SK-N-SH (cell line): Measurements from ENCODE around the gene CDK9. TPM values are rescaled to one million over a fixed set of nuclear protein-coding genes. Genes with fewer than 3 reads are reported as not detected.
A peak's percentile ranks its signal among the peaks of the same experiment; 100 is the strongest.

Source experiments
- CTCF ChIA-PET: fragments of 300-600, 350-600 bp; formaldehyde crosslinking; extraction: SDS; loops from one replicate; lab custom pipeline; 2021; lab: Yijun Ruan, JAX
- POLR2A ChIA-PET: fragments of 350-600 bp; sonication (Branson Sonifier 250); formaldehyde crosslinking; extraction: SDS; loops from one replicate; lab custom pipeline; 2020; ENCODE audit warnings: antibody characterized with exemption, inconsistent platforms; lab: Yijun Ruan, JAX
- DNase-seq: peaks from one replicate; pipeline ENCODE4 v3.0.0; 2012
- H2AFZ ChIP-seq: fragments of 200-600 bp; sonication (generic); 2 replicates; pipeline ENCODE4 v1.8.1; 2016; ENCODE audit warnings: antibody characterized with exemption, mild to moderate bottlenecking, low read depth
- H3F3A ChIP-seq: fragments of 200-600 bp; sonication (generic); replicated peaks from 2 replicates; pipeline ENCODE3; 2016; ENCODE audit warnings: antibody characterized with exemption, mild to moderate bottlenecking; ENCODE audit not compliant: insufficient read depth
- H3K27ac ChIP-seq, 2 experiments: fragments of 200-500 bp in 1 of 2; fragments of 200-600 bp in 1 of 2; sonication (Bioruptor generic) in 1 of 2; sonication (generic), shearing (Covaris generic) in 1 of 2; 2 replicates each; pipeline versions ENCODE4 v1.5.1 to v1.6.1; 2014 to 2016; ENCODE audit warnings: low read depth in 2 of 2, inconsistent platforms in 1 of 2, low read length in 1 of 2, mild to moderate bottlenecking in 1 of 2, mixed read lengths in 1 of 2
- H3K27me3 ChIP-seq: fragments of 200-600 bp; sonication (generic), shearing (Covaris generic); 2 replicates; pipeline ENCODE4 v1.6.1; 2016; ENCODE audit warnings: mixed run types; ENCODE audit not compliant: insufficient read depth
- H3K36me3 ChIP-seq, 2 experiments: fragments of 200-500 bp in 1 of 2; fragments of 200-600 bp in 1 of 2; sonication (Bioruptor generic) in 1 of 2; sonication (generic) in 1 of 2; replicated peaks in 1 of 2; 2 replicates each; pipeline versions ENCODE3 to v1.5.1; 2014 to 2016; ENCODE audit warnings: low read length in 1 of 2, mild to moderate bottlenecking in 1 of 2; ENCODE audit not compliant: insufficient read depth in 2 of 2, control insufficient read depth in 1 of 2
- H3K4me1 ChIP-seq, 2 experiments: fragments of 200-500 bp in 1 of 2; fragments of 200-600 bp in 1 of 2; sonication (Bioruptor generic) in 1 of 2; sonication (generic), shearing (Covaris generic) in 1 of 2; 2 replicates each; pipeline versions ENCODE4 v1.5.1 to v1.6.1; 2014 to 2016; ENCODE audit warnings: low read depth in 1 of 2, low read length in 1 of 2, mixed run types in 1 of 2; ENCODE audit not compliant: insufficient read depth in 2 of 2, control insufficient read depth in 1 of 2
- H3K4me2 ChIP-seq: fragments of 200-600 bp; sonication (generic), shearing (Covaris generic); 2 replicates; pipeline ENCODE4 v1.6.1; 2017; ENCODE audit warnings: mixed run types
- H3K4me3 ChIP-seq, 2 experiments: fragments of 200-500 bp in 1 of 2; fragments of 200-600 bp in 1 of 2; sonication (Bioruptor generic) in 1 of 2; sonication (generic), shearing (Covaris generic) in 1 of 2; 2 replicates each; pipeline versions ENCODE4 v1.5.1 to v1.8.1; 2014 to 2016; ENCODE audit warnings: low read depth in 2 of 2, inconsistent platforms in 1 of 2, low read length in 1 of 2, mild to moderate bottlenecking in 1 of 2, mixed read lengths in 1 of 2, moderate library complexity in 1 of 2
- H3K79me2 ChIP-seq: fragments of 200-600 bp; sonication (generic); 2 replicates; pipeline ENCODE4 v1.8.1; 2017; ENCODE audit warnings: mild to moderate bottlenecking; ENCODE audit not compliant: insufficient read depth
- H3K9ac ChIP-seq: fragments of 200-600 bp; sonication (generic); 2 replicates; pipeline ENCODE4 v1.6.1; 2017; ENCODE audit warnings: mixed run types
- H3K9me2 ChIP-seq: fragments of 200-600 bp; sonication (generic); 2 replicates; pipeline ENCODE4 v1.6.1; 2017; ENCODE audit warnings: mixed run types
- H3K9me3 ChIP-seq: fragments of 200-600 bp; sonication (generic); 2 replicates; pipeline ENCODE4 v1.6.1; 2017; ENCODE audit warnings: mixed run types, mild to moderate bottlenecking, moderate library complexity
- H4K20me1 ChIP-seq: fragments of 200-600 bp; sonication (generic); 2 replicates; pipeline ENCODE4 v1.6.1; 2017; ENCODE audit warnings: mild to moderate bottlenecking, mixed run types; ENCODE audit not compliant: insufficient read depth
- CHD2 ChIP-seq: fragments of 150-350 bp; IDR thresholded peaks from 2 replicates; pipeline ENCODE4 v1.6.1; 2018; ENCODE audit warnings: low read length; ENCODE audit not compliant: partially characterized antibody
- CTCF ChIP-seq: fragments of 200-600 bp; sonication (generic); IDR thresholded peaks from 2 replicates; pipeline ENCODE4 v1.6.1; 2017; ENCODE audit warnings: antibody characterized with exemption, mild to moderate bottlenecking, moderate library complexity
- ELF1 ChIP-seq: IDR thresholded peaks from 2 replicates; pipeline ENCODE4 v1.4.0; 2012
- FOXJ3 ChIP-seq: sonication (generic); formaldehyde crosslinking; IDR thresholded peaks from 2 replicates; pipeline ENCODE4 v1.5.1; 2020; ENCODE audit warnings: mild to moderate bottlenecking, missing genetic modification reagents
- FOXM1 ChIP-seq: IDR thresholded peaks from 2 replicates; pipeline ENCODE4 v1.4.0; 2012; ENCODE audit warnings: low read depth, mild to moderate bottlenecking
- GATA2 ChIP-seq: sonication (generic); formaldehyde crosslinking; IDR thresholded peaks from 2 replicates; pipeline ENCODE4 v1.5.0; 2020; ENCODE audit warnings: mild to moderate bottlenecking, missing genetic modification reagents
- MEF2A ChIP-seq: IDR thresholded peaks from 2 replicates; pipeline ENCODE4 v1.4.0; 2012; ENCODE audit warnings: low read depth, borderline replicate concordance
- MXI1 ChIP-seq: IDR thresholded peaks from 2 replicates; pipeline ENCODE4 v1.6.1; 2012; ENCODE audit warnings: mild to moderate bottlenecking, low read depth, low read length, improper control_type of control experiment
- NFIC ChIP-seq: IDR thresholded peaks from 2 replicates; pipeline ENCODE4 v1.4.0; 2012; ENCODE audit warnings: borderline replicate concordance
- POLR2AphosphoS5 ChIP-seq: IDR thresholded peaks from 2 replicates; pipeline ENCODE4 v1.6.1; 2012; ENCODE audit warnings: low read depth, low read length
- RAD21 ChIP-seq: IDR thresholded peaks from 2 replicates; pipeline ENCODE4 v1.6.1; 2012; ENCODE audit warnings: mild to moderate bottlenecking, low read length
- RCOR1 ChIP-seq: fragments of 150-350 bp; IDR thresholded peaks from 2 replicates; pipeline ENCODE4 v1.6.1; 2017; ENCODE audit warnings: antibody characterized with exemption, low read length
- RFX5 ChIP-seq: IDR thresholded peaks from 2 replicates; pipeline ENCODE4 v1.6.1; 2012; ENCODE audit warnings: mild to moderate bottlenecking, improper control_type of control experiment, low read length
- SMC3 ChIP-seq: IDR thresholded peaks from 2 replicates; pipeline ENCODE4 v1.6.1; 2012; ENCODE audit warnings: low read depth, low read length, improper control_type of control experiment
- TCF12 ChIP-seq: IDR thresholded peaks from 2 replicates; pipeline ENCODE4 v1.4.0; 2012
- TEAD4 ChIP-seq: IDR thresholded peaks from 2 replicates; pipeline ENCODE4 v1.4.0; 2012; ENCODE audit warnings: mild to moderate bottlenecking, borderline replicate concordance; ENCODE audit not compliant: insufficient read depth
- WGBS: methylation state at CpG from one replicate; pipeline ENCODE4 v1.1.6; 2017; ENCODE audit warnings: low lambda C conversion rate; 5-methylcytosine and 5-hydroxymethylcytosine counted together
- polyA plus RNA-seq, 3 experiments: library from polyadenylated mRNA; depleted of rRNA; stranded (reverse); fragments of >200 nt; gene quantifications; 2 replicates each; pipeline ENCODE4 v1.2.3, GENCODE V29; 2012
- TF ChIP-seq, protein P1 (sequence below): fragments of 150-350 bp; IDR thresholded peaks from 2 replicates; pipeline ENCODE4 v1.6.1; 2017; ENCODE audit warnings: antibody characterized with exemption, low read length, low read depth, borderline replicate concordance
- TF ChIP-seq, protein P2 (sequence below): IDR thresholded peaks from 2 replicates; pipeline ENCODE4 v1.4.0; 2012; ENCODE audit warnings: low read depth
- TF ChIP-seq, protein P3 (sequence below): IDR thresholded peaks from 2 replicates; pipeline ENCODE4 v1.6.1; 2012; ENCODE audit warnings: mild to moderate bottlenecking, low read depth, low read length, moderate library complexity
- TF ChIP-seq, protein P4 (sequence below): IDR thresholded peaks from 2 replicates; pipeline ENCODE4 v1.4.0; 2012; ENCODE audit warnings: low read depth, borderline replicate concordance

The CDK9 gene
- polyA plus RNA-seq, 1 of the 3 experiments (the other 2 are of a cell fraction), result 82.7 TPM

- Histone ChIP-seq H4K20me1 (no peaks in the 10 kb centered on the region), H3K9me2 (no peaks in the 10 kb centered on the region), H3K27ac (no peak overlapping the region), H3K9ac (no peak overlapping the region), H3K27me3 (no peaks in the 10 kb centered on the region), H2AFZ (no peak overlapping the region), H3F3A (peaks cover 3% of the 10 kb centered on the region), H3K36me3 (peaks cover 37 to 42% of the 10 kb centered on the region in 2 experiments), H3K79me2 (peaks cover 33% of the 10 kb centered on the region), H3K4me1 (peaks cover 7 to 14% of the 10 kb centered on the region in 2 experiments; a peak in 3 of 4 replicates), H3K4me2 (no peak overlapping the region), H3K9me3 (no peaks in the 10 kb centered on the region), H3K4me3 (no peak overlapping the region)
- TF ChIP-seq, protein P1, sequence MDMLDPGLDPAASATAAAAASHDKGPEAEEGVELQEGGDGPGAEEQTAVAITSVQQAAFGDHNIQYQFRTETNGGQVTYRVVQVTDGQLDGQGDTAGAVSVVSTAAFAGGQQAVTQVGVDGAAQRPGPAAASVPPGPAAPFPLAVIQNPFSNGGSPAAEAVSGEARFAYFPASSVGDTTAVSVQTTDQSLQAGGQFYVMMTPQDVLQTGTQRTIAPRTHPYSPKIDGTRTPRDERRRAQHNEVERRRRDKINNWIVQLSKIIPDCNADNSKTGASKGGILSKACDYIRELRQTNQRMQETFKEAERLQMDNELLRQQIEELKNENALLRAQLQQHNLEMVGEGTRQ, result no peak
- TF ChIP-seq, protein P2, sequence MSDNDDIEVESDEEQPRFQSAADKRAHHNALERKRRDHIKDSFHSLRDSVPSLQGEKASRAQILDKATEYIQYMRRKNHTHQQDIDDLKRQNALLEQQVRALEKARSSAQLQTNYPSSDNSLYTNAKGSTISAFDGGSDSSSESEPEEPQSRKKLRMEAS, result no peak
- TF ChIP-seq POLR2AphosphoS5 (no peak), MXI1 (no peak), CTCF (no peak), ELF1 (no peak), SMC3 (no peak), RAD21 (no peak), RFX5 (no peak), CHD2 (no peak), FOXM1 (no peak), NFIC (no peak), MEF2A (no peak), FOXJ3 (CRISPR knock-in tag) (no peak), RCOR1 (no peak), GATA2 (CRISPR knock-in tag) (no peak), TCF12 (no peak), TEAD4 (no peak)
- TF ChIP-seq, protein P3, sequence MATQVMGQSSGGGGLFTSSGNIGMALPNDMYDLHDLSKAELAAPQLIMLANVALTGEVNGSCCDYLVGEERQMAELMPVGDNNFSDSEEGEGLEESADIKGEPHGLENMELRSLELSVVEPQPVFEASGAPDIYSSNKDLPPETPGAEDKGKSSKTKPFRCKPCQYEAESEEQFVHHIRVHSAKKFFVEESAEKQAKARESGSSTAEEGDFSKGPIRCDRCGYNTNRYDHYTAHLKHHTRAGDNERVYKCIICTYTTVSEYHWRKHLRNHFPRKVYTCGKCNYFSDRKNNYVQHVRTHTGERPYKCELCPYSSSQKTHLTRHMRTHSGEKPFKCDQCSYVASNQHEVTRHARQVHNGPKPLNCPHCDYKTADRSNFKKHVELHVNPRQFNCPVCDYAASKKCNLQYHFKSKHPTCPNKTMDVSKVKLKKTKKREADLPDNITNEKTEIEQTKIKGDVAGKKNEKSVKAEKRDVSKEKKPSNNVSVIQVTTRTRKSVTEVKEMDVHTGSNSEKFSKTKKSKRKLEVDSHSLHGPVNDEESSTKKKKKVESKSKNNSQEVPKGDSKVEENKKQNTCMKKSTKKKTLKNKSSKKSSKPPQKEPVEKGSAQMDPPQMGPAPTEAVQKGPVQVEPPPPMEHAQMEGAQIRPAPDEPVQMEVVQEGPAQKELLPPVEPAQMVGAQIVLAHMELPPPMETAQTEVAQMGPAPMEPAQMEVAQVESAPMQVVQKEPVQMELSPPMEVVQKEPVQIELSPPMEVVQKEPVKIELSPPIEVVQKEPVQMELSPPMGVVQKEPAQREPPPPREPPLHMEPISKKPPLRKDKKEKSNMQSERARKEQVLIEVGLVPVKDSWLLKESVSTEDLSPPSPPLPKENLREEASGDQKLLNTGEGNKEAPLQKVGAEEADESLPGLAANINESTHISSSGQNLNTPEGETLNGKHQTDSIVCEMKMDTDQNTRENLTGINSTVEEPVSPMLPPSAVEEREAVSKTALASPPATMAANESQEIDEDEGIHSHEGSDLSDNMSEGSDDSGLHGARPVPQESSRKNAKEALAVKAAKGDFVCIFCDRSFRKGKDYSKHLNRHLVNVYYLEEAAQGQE, result no peak
- TF ChIP-seq, protein P4, sequence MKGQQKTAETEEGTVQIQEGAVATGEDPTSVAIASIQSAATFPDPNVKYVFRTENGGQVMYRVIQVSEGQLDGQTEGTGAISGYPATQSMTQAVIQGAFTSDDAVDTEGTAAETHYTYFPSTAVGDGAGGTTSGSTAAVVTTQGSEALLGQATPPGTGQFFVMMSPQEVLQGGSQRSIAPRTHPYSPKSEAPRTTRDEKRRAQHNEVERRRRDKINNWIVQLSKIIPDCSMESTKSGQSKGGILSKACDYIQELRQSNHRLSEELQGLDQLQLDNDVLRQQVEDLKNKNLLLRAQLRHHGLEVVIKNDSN, result no peak
- CTCF ChIA-PET, result interaction anchor here (0.6 to 1.5 kb wide), 5 partner anchors 9 to 218 kb away, joined by 3 to 6 read pairs (median 3); no protein-coding TSS in a partner anchor
- WGBS, result 97% methylated on average over 4 of the region's 17 CpGs
- peak; percentile 17 for DNase-seq
- POLR2A ChIA-PET, result interaction anchor here (0.7 kb wide), 1 partner anchor 874 kb away, joined by 5 read pairs; no protein-coding TSS in a partner anchor
Measured at GRCh38 chr9:127808347-127809001, 22.6 kb downstream of the CDK9 start.
